Glutamatergic neuron (in vitro differentiated cells): ENCODE results near the gene SLC37A2. TPM values are rescaled to one million over a fixed set of nuclear protein-coding genes. Genes with fewer than 3 reads are reported as not detected.

ENCODE experiments used
- DNase-seq: peaks from one replicate; pipeline ENCODE4 v3.0.0; 2022
- H3K27ac Mint-ChIP-seq: one replicate; pipeline ENCODE4 v1.8.0; 2020; ENCODE audit warnings: mild to moderate bottlenecking, mixed read lengths, inconsistent platforms; ENCODE audit not compliant: unreplicated experiment
- H3K27me3 Mint-ChIP-seq: one replicate; pipeline ENCODE4 v1.8.0; 2020; ENCODE audit warnings: mild to moderate bottlenecking, moderate library complexity, mixed read lengths, inconsistent platforms; ENCODE audit not compliant: unreplicated experiment
- H3K36me3 Mint-ChIP-seq: one replicate; pipeline ENCODE4 v1.8.0; 2020; ENCODE audit warnings: mild to moderate bottlenecking, mixed read lengths, inconsistent platforms; ENCODE audit not compliant: unreplicated experiment
- H3K4me1 Mint-ChIP-seq: one replicate; pipeline ENCODE4 v1.8.0; 2020; ENCODE audit warnings: mild to moderate bottlenecking, low read depth, mixed read lengths, inconsistent platforms; ENCODE audit not compliant: unreplicated experiment
- H3K4me3 Mint-ChIP-seq: one replicate; pipeline ENCODE4 v1.8.0; 2020; ENCODE audit warnings: mild to moderate bottlenecking, mixed read lengths, inconsistent platforms; ENCODE audit not compliant: unreplicated experiment
- H3K9me3 Mint-ChIP-seq: one replicate; pipeline ENCODE4 v1.8.0; 2020; ENCODE audit warnings: mild to moderate bottlenecking, moderate library complexity, mixed read lengths, inconsistent platforms; ENCODE audit not compliant: unreplicated experiment
- total RNA-seq: library from RNA; stranded (reverse); fragmentation: NEBNext Ultra II Directional; extraction: Animal tissue kit (Norgen Biotek cat#: 25700); gene quantifications from one replicate; pipeline ENCODE4 v1.2.1, GENCODE V29; 2021; ENCODE audit not compliant: unreplicated experiment
- TF ChIP-seq, protein P1 (sequence below): fragments of 200-600 bp; sonication (generic); IDR thresholded peaks from one replicate; pipeline ENCODE4 v1.5.0; 2021; ENCODE audit not compliant: partially characterized antibody, unreplicated experiment

The SLC37A2 gene
- total RNA-seq, 1 donor from 2014 or later, result 0.74 TPM

- Mint-ChIP-seq H3K27me3 (peaks cover 10% of the 10 kb centered on the region), H3K9me3 (peaks cover 8% of the 10 kb centered on the region), H3K4me1 (no peaks in the 10 kb centered on the region), H3K4me3 (no peak overlapping the region), H3K36me3 (no peaks in the 10 kb centered on the region), H3K27ac (no peak overlapping the region)
- TF ChIP-seq, protein P1, sequence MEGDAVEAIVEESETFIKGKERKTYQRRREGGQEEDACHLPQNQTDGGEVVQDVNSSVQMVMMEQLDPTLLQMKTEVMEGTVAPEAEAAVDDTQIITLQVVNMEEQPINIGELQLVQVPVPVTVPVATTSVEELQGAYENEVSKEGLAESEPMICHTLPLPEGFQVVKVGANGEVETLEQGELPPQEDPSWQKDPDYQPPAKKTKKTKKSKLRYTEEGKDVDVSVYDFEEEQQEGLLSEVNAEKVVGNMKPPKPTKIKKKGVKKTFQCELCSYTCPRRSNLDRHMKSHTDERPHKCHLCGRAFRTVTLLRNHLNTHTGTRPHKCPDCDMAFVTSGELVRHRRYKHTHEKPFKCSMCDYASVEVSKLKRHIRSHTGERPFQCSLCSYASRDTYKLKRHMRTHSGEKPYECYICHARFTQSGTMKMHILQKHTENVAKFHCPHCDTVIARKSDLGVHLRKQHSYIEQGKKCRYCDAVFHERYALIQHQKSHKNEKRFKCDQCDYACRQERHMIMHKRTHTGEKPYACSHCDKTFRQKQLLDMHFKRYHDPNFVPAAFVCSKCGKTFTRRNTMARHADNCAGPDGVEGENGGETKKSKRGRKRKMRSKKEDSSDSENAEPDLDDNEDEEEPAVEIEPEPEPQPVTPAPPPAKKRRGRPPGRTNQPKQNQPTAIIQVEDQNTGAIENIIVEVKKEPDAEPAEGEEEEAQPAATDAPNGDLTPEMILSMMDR, result no peak
- DNase-seq, result no peak
Measured at GRCh38 chr11:125078016-125078415, 14.9 kb downstream of the SLC37A2 start.

DNA sequence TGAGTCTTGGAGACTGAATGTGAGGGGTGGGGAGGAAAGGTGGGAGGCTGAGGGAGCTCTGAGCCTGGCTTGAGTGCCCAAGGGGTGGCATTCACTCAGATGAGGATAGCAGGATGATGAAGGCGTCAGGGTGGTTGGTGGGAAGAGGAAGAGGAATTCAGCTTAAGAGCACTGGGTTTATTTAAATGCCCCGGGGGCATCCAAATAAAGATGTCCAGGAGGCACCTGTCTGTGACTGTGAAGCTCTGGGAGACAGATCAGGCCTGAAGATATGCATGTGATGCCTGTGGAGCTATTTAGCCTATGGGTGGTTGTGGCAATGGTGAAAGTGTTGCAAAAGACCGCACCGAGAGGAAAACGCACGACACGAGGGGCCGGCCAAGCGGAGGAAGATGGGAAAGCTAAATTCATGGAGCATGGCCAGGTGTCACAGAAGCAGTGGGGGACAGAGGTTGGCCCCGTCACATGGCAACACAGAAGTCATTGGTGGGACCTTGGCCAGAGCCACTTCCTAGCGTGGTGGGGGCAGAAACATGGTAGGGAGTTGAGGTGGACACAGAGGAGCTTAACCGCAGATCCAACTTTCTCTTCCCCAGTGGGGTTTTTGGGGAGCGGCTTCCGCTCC, 15.5 kb downstream of the SLC37A2 start:
- peaks cover 8% of the 10 kb centered on the region for H3K9me3 Mint-ChIP-seq
- no peak overlapping the region for H3K4me3 Mint-ChIP-seq
- H3K27me3 Mint-ChIP-seq, result peaks cover 10% of the 10 kb centered on the region
- no peak for DNase-seq
- no peak overlapping the region for H3K27ac Mint-ChIP-seq
- H3K4me1 Mint-ChIP-seq, result no peaks in the 10 kb centered on the region
- TF ChIP-seq, protein P1, result no peak
- H3K36me3 Mint-ChIP-seq, result no peaks in the 10 kb centered on the region

- no peaks in the 10 kb centered on the region for H3K4me1 Mint-ChIP-seq
- H3K4me3 Mint-ChIP-seq, result no peak overlapping the region
- TF ChIP-seq, protein P1, result no peak
- no peaks in the 10 kb centered on the region for H3K36me3 Mint-ChIP-seq
- no peak overlapping the region for H3K27ac Mint-ChIP-seq
- DNase-seq, result no peak
- H3K27me3 Mint-ChIP-seq, result peaks cover 12% of the 10 kb centered on the region
- peaks cover 8% of the 10 kb centered on the region for H3K9me3 Mint-ChIP-seq
Measured at GRCh38 chr11:125079151-125079877, 16.2 kb downstream of the SLC37A2 start.

DNA sequence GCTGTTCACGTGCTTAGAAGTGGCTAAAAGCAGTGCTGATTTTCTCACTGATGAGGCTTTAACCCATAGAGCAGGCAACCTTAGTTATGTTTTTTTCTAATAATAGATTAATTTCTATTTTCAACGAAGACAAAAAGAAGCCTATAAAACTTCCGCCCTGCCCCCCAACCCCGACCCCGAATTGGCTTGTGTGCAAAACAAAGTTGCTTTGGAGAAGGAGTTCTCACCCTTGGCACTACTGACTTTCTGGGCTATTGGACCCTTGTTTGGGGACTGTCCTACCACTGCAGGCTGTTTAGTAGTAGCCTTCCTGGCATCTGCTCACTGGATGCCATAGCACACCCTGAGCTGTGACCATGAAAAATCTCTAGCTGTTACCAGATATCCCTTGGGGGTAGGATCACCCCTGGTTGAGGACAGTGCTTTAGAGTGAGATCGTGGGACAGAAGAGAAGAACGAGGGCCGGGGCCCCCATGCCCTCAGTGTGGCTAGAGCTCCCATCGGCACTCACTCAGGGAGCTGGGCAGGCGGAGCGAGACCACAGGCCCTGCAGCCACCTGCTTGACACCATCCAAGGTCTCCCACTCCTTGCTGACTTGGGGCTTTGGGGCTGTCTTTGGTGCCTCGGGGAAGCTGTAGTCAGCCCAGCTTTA, 16.9 kb downstream of the SLC37A2 start:
- no peak overlapping the region for H3K27ac Mint-ChIP-seq
- H3K4me3 Mint-ChIP-seq, result no peak overlapping the region
- H3K9me3 Mint-ChIP-seq, result peaks cover 8% of the 10 kb centered on the region
- H3K27me3 Mint-ChIP-seq, result peaks cover 12% of the 10 kb centered on the region
- no peaks in the 10 kb centered on the region for H3K4me1 Mint-ChIP-seq
- TF ChIP-seq, protein P1, result no peak
- H3K36me3 Mint-ChIP-seq, result no peaks in the 10 kb centered on the region
- DNase-seq, result no peak

- H3K4me3 Mint-ChIP-seq, result no peak overlapping the region
- H3K27ac Mint-ChIP-seq, result no peak overlapping the region
- DNase-seq, result no peak
- H3K36me3 Mint-ChIP-seq, result no peaks in the 10 kb centered on the region
- peaks cover 8% of the 10 kb centered on the region for H3K9me3 Mint-ChIP-seq
- H3K27me3 Mint-ChIP-seq, result peaks cover 12% of the 10 kb centered on the region
- TF ChIP-seq, protein P1, result no peak
- no peaks in the 10 kb centered on the region for H3K4me1 Mint-ChIP-seq
Measured at GRCh38 chr11:125080531-125080911, 17.4 kb downstream of the SLC37A2 start.
